Right lung (tissue), 5 donors: ENCODE results near the gene ZGPAT. TPM values are rescaled to one million over a fixed set of nuclear protein-coding genes. Genes with fewer than 3 reads are reported as not detected.

Experiments
- DNase-seq, 2 donors: peaks; one replicate each; pipeline ENCODE4 v3.0.0-alpha.2; 2013
- polyA plus RNA-seq, 5 donors: library from polyadenylated mRNA; unstranded; fragments of 120-200 nt; gene quantifications; one replicate each; pipeline versions ENCODE4 v1.2.1 to v1.2.3, GENCODE V29; 2013; ENCODE audit warnings: inconsistent platforms in 1 of 5, low replicate concordance in 1 of 5; ENCODE audit not compliant: insufficient read length in 5 of 5, insufficient read depth in 1 of 5

ZGPAT gene
- polyA plus RNA-seq, 5 donors: 13.1 to 27.1 (median 16.8) TPM

DNA sequence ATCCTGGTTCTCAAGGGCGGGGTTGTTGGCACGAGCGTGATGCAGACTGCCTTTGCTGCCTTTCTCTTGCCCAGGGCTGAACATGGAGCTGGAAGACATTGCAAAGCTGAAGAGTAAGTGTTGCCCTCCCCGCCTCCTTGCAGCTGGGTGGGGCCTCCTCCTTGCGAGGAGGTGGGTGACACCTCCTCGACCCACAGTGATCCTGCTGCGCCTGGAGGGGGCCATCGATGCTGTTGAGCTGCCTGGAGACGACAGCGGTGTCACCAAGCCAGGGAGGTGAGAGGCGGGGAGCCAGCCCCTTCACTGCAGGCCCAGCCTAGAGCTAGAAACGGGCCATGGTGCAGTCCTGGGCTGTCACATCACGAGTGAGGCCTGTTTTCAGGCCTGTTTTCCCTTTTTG, 29.8 kb upstream of the ZGPAT start:
- no peak for DNase-seq

- DNase-seq: no peak
These were observed 29.0 kb upstream of the ZGPAT start for GRCh38 chr20:63678667-63679465.

DNA sequence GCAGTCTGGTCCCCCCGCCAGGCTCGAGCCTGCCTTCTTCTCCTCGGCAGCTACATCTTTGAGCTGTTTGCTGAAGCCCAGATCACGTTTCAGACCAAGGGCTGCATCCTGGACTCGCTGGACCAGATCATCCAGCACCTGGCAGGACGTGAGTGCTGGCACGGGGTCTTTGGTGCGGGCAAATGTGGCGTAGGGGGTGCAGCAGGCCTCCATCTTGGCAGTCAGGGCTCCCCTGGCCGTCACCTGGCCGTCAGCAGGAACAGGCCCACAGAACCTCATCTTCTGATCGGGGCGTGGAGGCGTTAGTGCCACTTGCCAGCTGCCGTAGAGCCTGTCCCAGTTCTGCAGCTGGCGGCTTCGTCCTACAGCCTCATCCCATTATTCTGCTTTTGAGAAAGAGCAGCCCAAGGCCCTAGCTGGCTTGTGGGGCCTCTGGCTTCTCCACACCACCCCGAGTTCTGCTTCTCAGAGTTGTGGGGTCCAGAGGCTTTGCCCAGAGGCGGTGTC, 28.0 kb upstream of the ZGPAT start:
- no peak for DNase-seq

GRCh38 chr20:63680427-63680826, 27.4 kb upstream of the ZGPAT start:
- DNase-seq: no peak

GRCh38 chr20:63680857-63681608, 26.8 kb upstream of the ZGPAT start:
- no peak for DNase-seq

DNA sequence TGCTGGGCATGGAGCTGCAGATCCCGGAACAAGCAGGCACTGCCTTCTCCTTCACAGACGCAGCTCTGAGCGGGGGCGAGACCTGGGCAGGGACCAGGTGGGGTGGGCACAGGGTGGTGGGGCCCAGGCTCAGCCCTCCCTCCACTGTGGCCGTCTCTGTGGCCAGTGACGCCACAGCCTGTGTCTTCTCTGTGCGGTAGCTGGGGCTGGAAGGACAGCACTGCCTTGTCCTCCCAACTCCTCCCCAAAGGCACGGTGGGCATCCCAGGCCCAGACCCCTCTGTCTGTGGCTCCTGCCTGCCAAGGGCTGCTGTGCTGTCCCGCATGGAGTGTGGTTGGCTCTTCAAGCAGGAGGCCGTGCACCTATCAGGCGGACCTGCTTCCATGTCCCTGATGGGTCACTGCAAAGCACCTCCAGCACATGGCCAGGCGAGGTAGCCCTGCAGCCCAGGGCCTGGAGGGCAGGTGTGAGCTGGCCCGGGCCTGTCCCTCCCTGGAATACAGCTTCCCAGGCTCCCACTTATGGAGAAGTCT, 26.2 kb upstream of the ZGPAT start:
- DNase-seq: no peak

GRCh38 chr20:63682384-63683139, 25.3 kb upstream of the ZGPAT start:
- DNase-seq: no peak

DNA sequence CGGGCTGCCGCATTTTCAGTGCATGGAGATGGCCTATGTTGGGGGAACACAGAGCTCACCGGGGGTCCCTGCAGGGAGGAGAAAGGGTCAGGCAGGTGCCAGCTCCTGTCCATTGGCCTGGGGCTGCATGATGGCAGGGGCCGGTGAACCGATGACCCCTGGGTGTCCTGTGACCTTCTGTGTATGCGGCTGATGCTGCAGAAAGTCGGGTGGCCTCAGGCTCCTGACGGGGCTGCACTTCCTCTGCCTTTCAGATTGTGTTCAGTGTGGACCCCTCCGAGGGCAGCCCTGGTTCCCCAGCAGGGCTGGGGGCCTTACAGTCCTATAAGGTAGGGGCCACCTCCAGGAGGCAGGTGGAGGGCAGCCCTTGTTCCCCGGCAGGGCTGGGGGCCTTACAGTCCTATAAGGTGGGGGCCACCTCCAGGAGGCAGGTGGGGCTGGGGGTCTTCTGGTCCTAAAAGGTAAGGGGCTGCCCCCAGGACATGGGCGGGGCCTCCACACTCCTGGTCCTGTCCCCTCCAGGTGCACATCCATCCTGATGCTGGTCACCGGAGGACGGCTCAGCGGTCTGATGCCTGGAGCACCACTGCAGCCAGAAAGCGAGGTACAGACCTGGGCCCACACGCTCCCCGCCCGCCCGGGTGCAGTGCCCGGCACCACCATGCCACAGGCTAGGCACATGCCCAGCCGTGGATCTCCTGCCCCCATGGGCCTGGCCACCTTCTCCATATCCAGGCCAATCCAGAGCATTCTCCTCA, 22.4 kb upstream of the ZGPAT start:
- DNase-seq: no peak

- no peak for DNase-seq
These were observed 21.7 kb upstream of the ZGPAT start for GRCh38 chr20:63686094-63686491.

GRCh38 chr20:63686492-63687321, 21.1 kb upstream of the ZGPAT start:
- no peak for DNase-seq

- DNase-seq: no peak
These were observed 20.2 kb upstream of the ZGPAT start for GRCh38 chr20:63687419-63688178.

GRCh38 chr20:63688228-63689045, 19.4 kb upstream of the ZGPAT start:
- DNase-seq: no peak

- no peak for DNase-seq
These were observed 18.5 kb upstream of the ZGPAT start for GRCh38 chr20:63689046-63690002.

- DNase-seq: no peak
These were observed 17.6 kb upstream of the ZGPAT start for GRCh38 chr20:63690003-63690897.

DNA sequence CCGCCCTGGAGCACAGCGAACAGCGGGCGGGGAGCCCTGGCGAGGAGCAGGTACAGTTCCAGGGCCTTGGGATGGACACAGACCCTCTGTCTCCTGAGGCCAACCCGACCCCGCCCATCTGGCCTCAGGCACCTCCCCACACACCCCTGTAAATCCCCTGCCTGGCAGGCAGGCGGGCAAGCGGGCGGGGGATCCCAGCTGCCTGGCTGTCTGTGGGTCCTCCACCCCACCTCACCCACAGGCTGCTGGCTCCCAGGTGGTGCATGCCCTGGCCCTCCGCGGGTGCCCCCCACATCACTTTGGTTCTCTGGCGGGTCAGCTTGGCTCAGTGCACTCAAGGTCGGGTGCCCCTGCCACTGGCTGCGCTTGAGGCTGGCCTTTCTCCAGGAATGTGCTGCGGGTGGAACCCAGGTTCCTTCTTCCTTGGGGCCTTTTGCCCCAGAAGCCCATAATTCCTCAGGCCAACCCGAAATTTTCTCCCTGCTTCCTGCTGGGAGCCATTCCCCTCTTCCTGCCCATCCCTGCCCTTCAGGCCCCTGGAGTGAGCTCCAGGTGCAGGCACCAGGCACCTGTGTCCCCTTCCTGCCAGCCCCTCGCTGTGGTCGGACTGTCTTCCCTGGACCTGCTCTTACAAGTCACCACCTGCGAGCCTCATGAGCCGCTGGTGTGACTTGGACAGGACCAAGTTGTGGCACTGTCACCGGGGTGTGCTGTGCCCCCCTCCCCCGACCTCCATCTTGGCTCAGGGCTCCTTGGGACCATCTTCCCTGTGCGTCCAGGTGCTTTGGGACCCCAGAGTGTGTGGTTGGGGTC, 16.7 kb upstream of the ZGPAT start:
- no peak for DNase-seq
